Hematopoietic multipotent progenitor cell treated with erythropoietin and hydrocortisone succinate and interleukin-3 and kit ligand, for 4 days (in vitro differentiated cells): ENCODE data around the gene C12orf43.

Experiments
- DNase-seq: peaks from one replicate; pipeline ENCODE4 v3.0.0-alpha.2; 2015

C12orf43 gene

GRCh38 chr12:120998435-120998834 lies 17.9 kb downstream of the C12orf43 start:
- no peak for DNase-seq

- no peak for DNase-seq
These were observed 18.8 kb downstream of the C12orf43 start for GRCh38 chr12:120997448-120997847.

- DNase-seq = no peak
These were observed 20.0 kb downstream of the C12orf43 start for GRCh38 chr12:120996133-120996746.

- DNase-seq = no peak
These were observed 21.5 kb downstream of the C12orf43 start for GRCh38 chr12:120994589-120995337.

GRCh38 chr12:120994059-120994458 lies 22.2 kb downstream of the C12orf43 start:
- no peak for DNase-seq

- no peak for DNase-seq
These were observed 22.8 kb downstream of the C12orf43 start for GRCh38 chr12:120993496-120993895.

GRCh38 chr12:120992989-120993388 lies 23.3 kb downstream of the C12orf43 start:
- no peak for DNase-seq

- no peak for DNase-seq
These were observed 24.3 kb downstream of the C12orf43 start for GRCh38 chr12:120991965-120992364.

- DNase-seq = no peak
These were observed 25.7 kb downstream of the C12orf43 start for GRCh38 chr12:120990487-120991055.

- DNase-seq = no peak
These were observed 26.6 kb downstream of the C12orf43 start for GRCh38 chr12:120989687-120990086.

GRCh38 chr12:120988658-120989057 lies 27.6 kb downstream of the C12orf43 start:
- DNase-seq = no peak

GRCh38 chr12:120988234-120988633 lies 28.1 kb downstream of the C12orf43 start:
- no peak for DNase-seq

GRCh38 chr12:120984351-120984898 lies 31.9 kb downstream of the C12orf43 start:
- DNase-seq = no peak

GRCh38 chr12:120983759-120984158 lies 32.5 kb downstream of the C12orf43 start:
- no peak for DNase-seq

- no peak for DNase-seq
These were observed 33.6 kb downstream of the C12orf43 start for GRCh38 chr12:120982659-120983058.

GRCh38 chr12:120981407-120981941 lies 34.8 kb downstream of the C12orf43 start:
- no peak for DNase-seq

- no peak for DNase-seq
These were observed 35.4 kb downstream of the C12orf43 start for GRCh38 chr12:120980800-120981368.

- no peak for DNase-seq
These were observed 36.2 kb downstream of the C12orf43 start for GRCh38 chr12:120979862-120980696.

GRCh38 chr12:120979220-120979861 lies 36.9 kb downstream of the C12orf43 start:
- DNase-seq = no peak

GRCh38 chr12:120978296-120979219 lies 37.7 kb downstream of the C12orf43 start, which contains the start of gene HNF1A:
Gene HNF1A (plus strand): TSS chr12:120978543. CDS start chr12:120978769, 226 bp downstream.
- DNase-seq = no peak
